ENCODE results near the gene SUFU. TPM values are rescaled to one million over a fixed set of nuclear protein-coding genes. Genes with fewer than 3 reads are reported as not detected.

SUFU gene
- total RNA-seq, 4 donors from 2014 or later = 2.3 to 5.4 (median 4.4) TPM

DNA sequence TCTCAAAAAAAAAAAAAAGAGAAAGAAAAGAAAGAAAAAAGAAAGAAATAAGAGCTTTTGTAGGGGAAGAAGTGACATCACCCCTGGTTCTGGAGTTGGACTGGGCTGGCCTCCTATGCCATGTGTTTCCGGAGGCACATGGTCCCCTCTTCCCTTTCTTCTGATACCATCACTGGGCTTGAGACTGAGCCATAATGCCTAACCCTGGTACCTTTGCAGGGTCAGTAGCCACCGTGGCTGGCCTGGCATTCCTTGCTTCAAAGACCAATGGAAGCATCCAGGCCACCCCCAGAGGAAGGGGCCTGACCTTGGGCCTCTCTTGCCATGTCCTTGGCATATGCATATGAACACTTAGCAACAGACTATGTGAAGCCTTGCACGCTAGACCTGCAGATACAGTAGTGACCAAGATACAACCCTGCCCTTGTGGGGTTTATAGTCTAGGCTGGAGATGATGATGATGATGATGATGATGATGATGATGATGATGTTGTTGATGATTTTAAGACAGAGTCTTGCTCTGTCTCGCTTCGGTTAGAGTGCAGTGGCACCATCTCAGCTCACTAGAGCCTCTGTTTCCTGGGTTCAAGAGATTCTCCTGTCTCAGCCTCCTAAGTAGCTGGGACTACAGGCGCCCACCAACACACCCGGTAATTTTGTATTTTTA is 31.8 kb downstream of the SUFU start:
- TF ChIP-seq, protein P1, sequence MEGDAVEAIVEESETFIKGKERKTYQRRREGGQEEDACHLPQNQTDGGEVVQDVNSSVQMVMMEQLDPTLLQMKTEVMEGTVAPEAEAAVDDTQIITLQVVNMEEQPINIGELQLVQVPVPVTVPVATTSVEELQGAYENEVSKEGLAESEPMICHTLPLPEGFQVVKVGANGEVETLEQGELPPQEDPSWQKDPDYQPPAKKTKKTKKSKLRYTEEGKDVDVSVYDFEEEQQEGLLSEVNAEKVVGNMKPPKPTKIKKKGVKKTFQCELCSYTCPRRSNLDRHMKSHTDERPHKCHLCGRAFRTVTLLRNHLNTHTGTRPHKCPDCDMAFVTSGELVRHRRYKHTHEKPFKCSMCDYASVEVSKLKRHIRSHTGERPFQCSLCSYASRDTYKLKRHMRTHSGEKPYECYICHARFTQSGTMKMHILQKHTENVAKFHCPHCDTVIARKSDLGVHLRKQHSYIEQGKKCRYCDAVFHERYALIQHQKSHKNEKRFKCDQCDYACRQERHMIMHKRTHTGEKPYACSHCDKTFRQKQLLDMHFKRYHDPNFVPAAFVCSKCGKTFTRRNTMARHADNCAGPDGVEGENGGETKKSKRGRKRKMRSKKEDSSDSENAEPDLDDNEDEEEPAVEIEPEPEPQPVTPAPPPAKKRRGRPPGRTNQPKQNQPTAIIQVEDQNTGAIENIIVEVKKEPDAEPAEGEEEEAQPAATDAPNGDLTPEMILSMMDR (IDR thresholded peaks at IDR 0.05) = no peak
- Histone ChIP-seq H3K4me1 (peaks cover 13 to 14% of the 10 kb centered on the region in 2 donors), H3K4me3 (replicated peaks in 1 of 3) (no peak overlapping the region), H3K27me3 (no peaks in the 10 kb centered on the region), H3K9me3 (no peaks in the 10 kb centered on the region), H3K27ac (no peak overlapping the region), H3K36me3 (no peaks in the 10 kb centered on the region)
- WGBS, 2 donors = 95 to 98% methylated on average over 7 of the region's 7 CpGs
- DNase-seq = no peak
- intact Hi-C loops (cut with DNase I) = no loop called here

DNA sequence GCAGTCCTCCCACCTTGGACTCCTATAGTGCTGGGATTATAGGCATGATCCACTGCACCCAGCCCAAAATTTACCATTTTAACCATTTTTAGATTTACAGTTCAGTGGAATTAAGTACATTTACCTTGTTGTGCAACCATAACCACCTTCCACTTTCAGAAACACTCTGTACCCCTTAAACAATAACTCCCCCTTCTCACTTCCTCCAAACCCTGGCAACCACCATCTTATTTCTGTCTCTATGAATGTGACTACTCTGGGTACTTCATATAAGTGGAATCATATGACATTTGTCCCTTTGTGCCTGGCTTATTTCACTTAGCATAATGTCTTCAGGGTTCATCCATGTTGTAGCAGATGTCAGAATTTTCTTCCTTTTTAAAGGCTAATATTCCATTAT is 33.6 kb downstream of the SUFU start:
- TF ChIP-seq, protein P1 (IDR thresholded peaks at IDR 0.05) = no peak
- TF ChIP-seq POLR2A (IDR thresholded peaks at IDR 0.05) = no peak
- no peak for DNase-seq
- Histone ChIP-seq H3K27me3 (no peaks in the 10 kb centered on the region), H3K27ac (no peak overlapping the region), H3K36me3 (no peaks in the 10 kb centered on the region), H3K9me3 (no peaks in the 10 kb centered on the region), H3K4me1 (peaks cover 13 to 14% of the 10 kb centered on the region in 2 donors), H3K4me3 (replicated peaks in 1 of 3) (no peak overlapping the region)
- intact Hi-C loops (cut with DNase I) = no loop called here

DNA sequence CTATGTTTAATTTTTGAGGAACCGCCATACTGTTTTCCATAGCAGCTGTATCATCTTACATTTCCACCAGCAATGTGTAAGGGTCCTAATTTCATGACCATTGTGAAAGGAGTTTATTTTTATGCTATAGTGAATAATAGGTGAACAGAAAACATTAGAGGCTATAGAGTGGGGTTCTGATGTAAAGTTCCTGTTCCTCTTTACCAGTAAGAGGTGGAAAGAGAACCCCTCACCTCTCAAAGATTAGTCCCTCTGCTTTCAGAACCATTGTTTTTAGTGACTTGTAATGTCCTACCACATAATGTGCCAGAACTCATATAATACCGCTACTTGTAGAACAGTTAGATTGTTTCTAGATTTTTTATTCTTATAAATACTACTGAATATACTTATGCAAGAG is 34.2 kb downstream of the SUFU start:
- 97 to 100% methylated on average over 2 of the region's 2 CpGs for WGBS, 2 donors
- intact Hi-C loops (cut with DNase I) = no loop called here

DNA sequence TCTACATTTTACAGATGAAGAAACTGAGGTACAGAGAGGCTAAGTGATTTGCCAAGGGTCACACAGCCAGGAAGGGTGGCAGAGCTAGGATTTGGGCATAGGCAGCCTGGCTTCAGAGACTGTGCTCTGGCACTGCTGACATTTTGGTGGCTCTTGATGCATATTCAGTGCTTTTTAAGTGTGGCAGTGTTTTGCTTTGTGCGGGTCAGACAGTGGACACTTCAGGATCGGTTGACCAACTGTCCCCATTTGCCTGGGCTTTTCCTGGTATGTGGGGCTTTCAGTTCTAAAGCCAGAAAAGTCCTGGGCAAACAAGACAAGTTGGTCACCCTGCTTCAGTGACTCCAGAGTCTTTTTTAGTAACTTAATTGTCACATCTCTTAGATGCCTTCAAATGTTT is 35.0 kb downstream of the SUFU start:
- Histone ChIP-seq H3K27me3 (no peaks in the 10 kb centered on the region), H3K9me3 (no peaks in the 10 kb centered on the region), H3K27ac (no peak overlapping the region), H3K36me3 (no peaks in the 10 kb centered on the region), H3K4me1 (peaks cover 13 to 14% of the 10 kb centered on the region in 2 donors), H3K4me3 (replicated peaks in 1 of 3) (no peak overlapping the region)
- intact Hi-C loops (cut with DNase I) = no loop called here
- WGBS, 2 donors = 50 to 56% methylated on average over 2 of the region's 2 CpGs
- peak; percentile 56 to 57 for DNase-seq
- no peak for TF ChIP-seq POLR2A (IDR thresholded peaks at IDR 0.05)
- TF ChIP-seq, protein P1 (IDR thresholded peaks at IDR 0.05) = no peak

More for the DNA sequence above, 34.2 kb downstream of the SUFU start:
- no peak overlapping the region for H3K27ac ChIP-seq
- H3K4me3 ChIP-seq (replicated peaks in 1 of 3) = no peak overlapping the region
- TF ChIP-seq, protein P1 (IDR thresholded peaks at IDR 0.05) = no peak
- TF ChIP-seq POLR2A (IDR thresholded peaks at IDR 0.05) = no peak
- no peak for DNase-seq
- H3K4me1 ChIP-seq = peaks cover 13 to 14% of the 10 kb centered on the region in 2 donors
- no peaks in the 10 kb centered on the region for H3K27me3 ChIP-seq
- H3K9me3 ChIP-seq = no peaks in the 10 kb centered on the region
- H3K36me3 ChIP-seq = no peaks in the 10 kb centered on the region

DNA sequence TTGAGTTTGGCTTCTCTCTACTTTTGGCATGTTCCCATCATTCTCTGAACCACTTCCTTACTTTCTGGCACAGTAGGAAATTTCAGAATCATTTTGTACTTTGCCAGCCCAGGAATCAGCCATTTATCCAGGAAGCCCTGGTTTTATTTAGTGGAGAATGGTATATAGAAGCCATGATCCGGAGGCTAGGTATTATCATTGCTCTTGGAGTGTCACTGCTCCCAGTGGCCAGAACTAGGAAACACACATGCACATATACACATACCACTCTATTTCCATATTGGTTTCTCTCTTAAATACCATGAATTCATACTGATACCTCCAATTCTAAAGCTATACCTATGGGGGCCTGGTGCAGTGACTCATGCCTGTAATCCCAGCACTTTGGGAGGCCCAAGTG is 36.3 kb downstream of the SUFU start:
- H3K27ac ChIP-seq = no peak overlapping the region
- TF ChIP-seq, protein P1 (IDR thresholded peaks at IDR 0.05) = peak in 3 of 6 experiments; percentile 21 to 33 (median 26)
- no peak for TF ChIP-seq POLR2A (IDR thresholded peaks at IDR 0.05)
- no peaks in the 10 kb centered on the region for H3K9me3 ChIP-seq
- H3K4me1 ChIP-seq = peaks cover 13 to 14% of the 10 kb centered on the region in 2 donors
- 58 to 71% methylated on average over 1 of the region's 1 CpG for WGBS, 2 donors
- H3K4me3 ChIP-seq (replicated peaks in 1 of 3) = no peak overlapping the region
- intact Hi-C loops (cut with DNase I) = no loop called here
- no peak for DNase-seq
- H3K36me3 ChIP-seq = no peaks in the 10 kb centered on the region
- no peaks in the 10 kb centered on the region for H3K27me3 ChIP-seq
